ENCODE results near the gene LYPD1.

Gene LYPD1

GRCh38 chr2:132668189-132668823 is 1.7 kb downstream of the LYPD1 start:
- peak; percentile 72 for DNase-seq

GRCh38 chr2:132667706-132668105 is 2.3 kb downstream of the LYPD1 start:
- no peak for DNase-seq

GRCh38 chr2:132665401-132666140 is 4.4 kb downstream of the LYPD1 start:
- no peak for DNase-seq

- DNase-seq = no peak
These were observed 5.9 kb downstream of the LYPD1 start for GRCh38 chr2:132664096-132664495.

GRCh38 chr2:132662732-132663131 is 7.3 kb downstream of the LYPD1 start:
- DNase-seq = no peak

- no peak for DNase-seq
These were observed 10.7 kb downstream of the LYPD1 start for GRCh38 chr2:132659331-132659730.

GRCh38 chr2:132656266-132656975 is 13.6 kb downstream of the LYPD1 start:
- DNase-seq = no peak

GRCh38 chr2:132654968-132655367 is 15.0 kb downstream of the LYPD1 start:
- no peak for DNase-seq

- no peak for DNase-seq
These were observed 15.7 kb downstream of the LYPD1 start for GRCh38 chr2:132654335-132654734.

- DNase-seq = no peak
These were observed 17.5 kb downstream of the LYPD1 start for GRCh38 chr2:132652474-132652873.

GRCh38 chr2:132651115-132652045 is 18.6 kb downstream of the LYPD1 start:
- no peak for DNase-seq

- no peak for DNase-seq
These were observed 23.4 kb downstream of the LYPD1 start for GRCh38 chr2:132646540-132647108.

GRCh38 chr2:132645722-132646539 is 24.1 kb downstream of the LYPD1 start:
- no peak for DNase-seq

- DNase-seq = no peak
These were observed 24.8 kb downstream of the LYPD1 start for GRCh38 chr2:132645176-132645575.

GRCh38 chr2:132642415-132642814 is 27.6 kb downstream of the LYPD1 start:
- no peak for DNase-seq

- no peak for DNase-seq
These were observed 28.2 kb downstream of the LYPD1 start for GRCh38 chr2:132641819-132642218.

GRCh38 chr2:132640116-132640515 is 29.9 kb downstream of the LYPD1 start:
- no peak for DNase-seq

GRCh38 chr2:132638313-132639040 is 31.5 kb downstream of the LYPD1 start:
- peak; percentile 88 for DNase-seq

GRCh38 chr2:132636346-132636745 is 33.7 kb downstream of the LYPD1 start:
- no peak for DNase-seq

- DNase-seq = no peak
These were observed 36.4 kb downstream of the LYPD1 start for GRCh38 chr2:132633635-132634034.
